ENCODE measurements around the gene CCDC43.

CCDC43 gene

GRCh38 chr17:44627513-44628242 is 61.9 kb downstream of the CCDC43 start:
- no peak for DNase-seq (ENCODE audit: low read depth)

Measured in fibroblast of gingiva (primary cell).